ENCODE results near the gene CYP4F22. TPM values are rescaled to one million over a fixed set of nuclear protein-coding genes. Genes with fewer than 3 reads are reported as not detected.

Gene CYP4F22
- total RNA-seq, 4 donors from 2014 or later = 65.3 to 119 (median 96.1) TPM

GRCh38 chr19:15550273-15550672, 41.9 kb downstream of the CYP4F22 start:
- no peak for DNase-seq (ENCODE audit: low spot score in 2 of 2)
- no peak for TF ChIP-seq CTCF (IDR thresholded peaks at IDR 0.05)
- no peak for TF ChIP-seq POLR2A (IDR thresholded peaks at IDR 0.05)
- 78 to 82% methylated on average over 3 of the region's 3 CpGs for WGBS, 2 donors
- no peak overlapping the region for H3K4me3 ChIP-seq (ENCODE audit: low read depth, poor library complexity, severe bottlenecking)
- intact Hi-C loops (cut with DNase I; ENCODE audit: low total_unique reads) = loop anchor here (10.0 kb wide), 2 partner anchors 75 to 275 kb away; partner anchors contain the start of gene PGLYRP2

GRCh38 chr19:15550929-15551292, 42.6 kb downstream of the CYP4F22 start:
- no peak for TF ChIP-seq POLR2A (IDR thresholded peaks at IDR 0.05)
- TF ChIP-seq CTCF (IDR thresholded peaks at IDR 0.05) = no peak
- no peak for DNase-seq (ENCODE audit: low spot score in 2 of 2)
- H3K4me3 ChIP-seq (ENCODE audit: low read depth, poor library complexity, severe bottlenecking) = no peak overlapping the region
- intact Hi-C loops (cut with DNase I; ENCODE audit: low total_unique reads) = loop anchor here (10.0 kb wide), 2 partner anchors 76 to 276 kb away; partner anchors contain the start of gene PGLYRP2
- 4 to 13% methylated on average over 5 to 8 of the region's 8 CpGs for WGBS, 2 donors

- H3K4me3 ChIP-seq (ENCODE audit: low read depth, poor library complexity, severe bottlenecking) = no peak overlapping the region
- 4 to 7% methylated on average over 20 of the region's 40 CpGs for WGBS, 2 donors
- intact Hi-C loops (cut with DNase I; ENCODE audit: low total_unique reads) = loop anchor here (10.0 kb wide), 2 partner anchors 77 to 277 kb away; partner anchors contain the start of gene PGLYRP2
- TF ChIP-seq CTCF (IDR thresholded peaks at IDR 0.05) (no peak), POLR2A (IDR thresholded peaks at IDR 0.05) (no peak)
- DNase-seq (ENCODE audit: low spot score in 2 of 2) = no peak
Observed at GRCh38 chr19:15551293-15552004, 43.1 kb downstream of the CYP4F22 start.

GRCh38 chr19:15555021-15555420, 46.7 kb downstream of the CYP4F22 start:
- TF ChIP-seq POLR2A (IDR thresholded peaks at IDR 0.05) (no peak), CTCF (IDR thresholded peaks at IDR 0.05) (no peak)
- DNase-seq (ENCODE audit: low spot score in 2 of 2) = no peak
- 45 to 58% methylated on average over 17 of the region's 17 CpGs for WGBS, 2 donors
- H3K4me3 ChIP-seq (ENCODE audit: low read depth, poor library complexity, severe bottlenecking) = no peak overlapping the region
- intact Hi-C loops (cut with DNase I; ENCODE audit: low total_unique reads) = loop anchor here (5.0 to 10.0 kb wide), 3 partner anchors 80 to 463 kb away; partner anchors contain the start of gene PGLYRP2

- TF ChIP-seq CTCF (IDR thresholded peaks at IDR 0.05) (peak in 2 of 3 donors; percentile 3 to 51), POLR2A (IDR thresholded peaks at IDR 0.05) (no peak)
- WGBS, 2 donors = 1% methylated on average over 49 of the region's 49 CpGs
- peak; percentile 86 to 99 for DNase-seq (ENCODE audit: low spot score in 2 of 2)
- H3K4me3 ChIP-seq (ENCODE audit: low read depth, poor library complexity, severe bottlenecking) = no peak overlapping the region
- intact Hi-C loops (cut with DNase I; ENCODE audit: low total_unique reads) = loop anchor here (2.0 to 10.0 kb wide), 4 partner anchors 81 to 464 kb away; partner anchors contain the start of gene PGLYRP2
Observed at GRCh38 chr19:15555759-15556633, 47.7 kb downstream of the CYP4F22 start.
